Neural cell (in vitro differentiated cells): ENCODE results near the gene GLUL.

Experiments used
- CTCF ChIP-seq: fragments of 450-650 bp; IDR thresholded peaks from 2 replicates; pipeline ENCODE4 v1.5.1; 2014; ENCODE audit warnings: antibody characterized with exemption, mild to moderate bottlenecking, moderate library complexity; ENCODE audit not compliant: poor library complexity, severe bottlenecking
- EZH2 ChIP-seq: fragments of 200-600, 300-800 bp; shearing (Covaris generic), sonication (generic); IDR thresholded peaks from 2 replicates; pipeline ENCODE4 v1.6.1; 2014; ENCODE audit warnings: antibody characterized with exemption, low read length, borderline replicate concordance, mild to moderate bottlenecking; ENCODE audit not compliant: insufficient read depth, poor library complexity, severe bottlenecking

- TF ChIP-seq CTCF (no peak), EZH2 (no peak)
These were observed 21.9 kb upstream of the GLUL start for GRCh38 chr1:182413486-182413885.
